Measurements from ENCODE around the gene TNK1. TPM values are rescaled to one million over a fixed set of nuclear protein-coding genes. Genes with fewer than 3 reads are reported as not detected.

Gene TNK1
- total RNA-seq, 6 donors from 2014 or later = 5.8 to 16.8 (median 8.2) TPM

- WGBS, 2 donors = 29 to 30% methylated on average over 18 to 20 of the region's 38 CpGs
- Histone ChIP-seq H3K27ac (peak overlapping the region; percentile 81 to 90 (median 89)), H3K9me3 (no peaks in the 10 kb centered on the region), H3K4me1 (peaks cover 20 to 31% (median 25%) of the 10 kb centered on the region in 4 donors), H3K27me3 (no peaks in the 10 kb centered on the region), H3K4me3 (peak overlapping the region; percentile 57 to 94 (median 74)), H3K36me3 (peaks cover 0 to 8% (median 0%) of the 10 kb centered on the region in 4 donors)
- ATAC-seq (ENCODE audit: low FRiP score in 2 of 2) = no peak
- peak in 1 of 2 donors; percentile 86 for DNase-seq
- TF ChIP-seq POLR2AphosphoS5 (IDR thresholded peaks at IDR 0.05) = no peak
- TF ChIP-seq CTCF (IDR thresholded peaks at IDR 0.05) = no peak
These were observed 24.7 kb downstream of the TNK1 start for GRCh38 chr17:7405350-7406234.

- Histone ChIP-seq H3K27ac (peak overlapping the region in 1 of 4 donors; percentile 89), H3K27me3 (no peaks in the 10 kb centered on the region), H3K9me3 (no peaks in the 10 kb centered on the region), H3K4me1 (peaks cover 20 to 31% (median 25%) of the 10 kb centered on the region in 4 donors), H3K36me3 (peaks cover 0 to 8% (median 0%) of the 10 kb centered on the region in 4 donors), H3K4me3 (no peak overlapping the region)
- ATAC-seq (ENCODE audit: low FRiP score in 2 of 2) (no peak), DNase-seq (no peak)
- TF ChIP-seq CTCF (IDR thresholded peaks at IDR 0.05) (no peak), EP300 (IDR thresholded peaks at IDR 0.05) (no peak), POLR2A (IDR thresholded peaks at IDR 0.05) (no peak), POLR2AphosphoS5 (IDR thresholded peaks at IDR 0.05) (no peak)
- 69 to 78% methylated on average over 4 to 11 of the region's 12 CpGs for WGBS, 2 donors
These were observed 25.4 kb downstream of the TNK1 start for GRCh38 chr17:7406235-7406825.

GRCh38 chr17:7407082-7407481 lies 26.2 kb downstream of the TNK1 start:
- Histone ChIP-seq H3K27ac (no peak overlapping the region), H3K36me3 (peaks cover 0 to 8% (median 0%) of the 10 kb centered on the region in 4 donors), H3K27me3 (no peaks in the 10 kb centered on the region), H3K9me3 (no peaks in the 10 kb centered on the region), H3K4me1 (peaks cover 16 to 28% (median 24%) of the 10 kb centered on the region in 4 donors), H3K4me3 (no peak overlapping the region)
- TF ChIP-seq POLR2A (IDR thresholded peaks at IDR 0.05) (no peak), EP300 (IDR thresholded peaks at IDR 0.05) (no peak), CTCF (IDR thresholded peaks at IDR 0.05) (no peak), POLR2AphosphoS5 (IDR thresholded peaks at IDR 0.05) (no peak)
- no peak for DNase-seq
- no peak for ATAC-seq (ENCODE audit: low FRiP score in 2 of 2)
- 88 to 90% methylated on average over 13 of the region's 13 CpGs for WGBS, 2 donors

- no peaks in the 10 kb centered on the region for H3K27me3 ChIP-seq
- no peaks in the 10 kb centered on the region for H3K9me3 ChIP-seq
- no peak within 1 kb of the TSS for H3K27ac ChIP-seq
- DNase-seq = no peak
- no peak for ATAC-seq (ENCODE audit: low FRiP score in 2 of 2)
- TF ChIP-seq POLR2A (IDR thresholded peaks at IDR 0.05) (no peak), CTCF (IDR thresholded peaks at IDR 0.05) (no peak), EP300 (IDR thresholded peaks at IDR 0.05) (no peak), POLR2AphosphoS5 (IDR thresholded peaks at IDR 0.05) (no peak)
- H3K4me3 ChIP-seq = peak within 1 kb of the TSS in 1 of 4 donors; percentile 13
- peaks cover 12 to 22% (median 19%) of the 10 kb centered on the region in 4 donors for H3K4me1 ChIP-seq
- 51 to 64% methylated on average over 9 to 10 of the region's 12 CpGs for WGBS, 2 donors
- peaks cover 0 to 8% (median 0%) of the 10 kb centered on the region in 4 donors for H3K36me3 ChIP-seq
These were observed 26.8 kb downstream of the TNK1 start, which contains the start of gene NLGN2 for GRCh38 chr17:7407485-7408251. Gene NLGN2, plus strand, starts transcription at chr17:7407845. Its CDS starts 411 bp downstream, at chr17:7408256.

Measured in upper lobe of left lung (tissue), 6 donors.